Measurements from ENCODE around the gene EIF4H.

- no peak for TF ChIP-seq POLR2A (IDR thresholded peaks at IDR 0.05)
- TF ChIP-seq CTCF (IDR thresholded peaks at IDR 0.05) = no peak
- TF ChIP-seq POLR2AphosphoS5 (IDR thresholded peaks at IDR 0.05) = no peak
Measured at GRCh38 chr7:74155810-74156395, 18.3 kb upstream of the EIF4H start.

Data from transverse colon (tissue), 4 donors.